Fibroblast of lung (primary cell): ENCODE measurements around the gene RAPH1. TPM values are rescaled to one million over a fixed set of nuclear protein-coding genes. Genes with fewer than 3 reads are reported as not detected.
A peak's percentile ranks its signal among the peaks of the same experiment; 100 is the strongest.
"Not testable (repeated sequence)": the region's sequence is repeated elsewhere in the genome, so short reads cannot be mapped to it uniquely, and the experiment has no call there.

Experiments
- DNase-seq, 2 donors: peaks; one replicate each; pipeline versions ENCODE4 v3.0.0 to v3.0.0-alpha.2; 2010; ENCODE audit warnings: low read depth in 2 of 2
- H2AFZ ChIP-seq: 2 replicates; pipeline ENCODE4 v1.5.1; 2012; ENCODE audit warnings: low read length, control low read depth, inconsistent platforms
- H3K27ac ChIP-seq: 2 replicates; pipeline ENCODE4 v1.5.1; 2011; ENCODE audit warnings: low read length, control low read depth; ENCODE audit not compliant: insufficient read depth
- H3K27me3 ChIP-seq: 2 replicates; pipeline ENCODE4 v1.5.1; 2011; ENCODE audit warnings: mild to moderate bottlenecking, low read length; ENCODE audit not compliant: control insufficient read depth, insufficient read depth
- H3K36me3 ChIP-seq: 2 replicates; pipeline ENCODE4 v1.5.1; 2011; ENCODE audit warnings: low read length; ENCODE audit not compliant: control insufficient read depth, insufficient read depth
- H3K4me1 ChIP-seq: 2 replicates; pipeline ENCODE4 v1.5.1; 2011; ENCODE audit warnings: low read length; ENCODE audit not compliant: control insufficient read depth, insufficient read depth; ENCODE audit errors: extremely low read depth
- H3K4me2 ChIP-seq: 2 replicates; pipeline ENCODE4 v1.5.1; 2011; ENCODE audit warnings: low read length, control low read depth; ENCODE audit not compliant: insufficient read depth; ENCODE audit errors: extremely low read depth
- H3K4me3 ChIP-seq, 4 experiments: fragments of 200-600 bp in 1 of 4; sonication (generic) in 1 of 4; replicated peaks in 1 of 4; 2 replicates each; pipeline ENCODE4 v1.5.1; 2011 to 2016; ENCODE audit warnings: low read length in 4 of 4, low read depth in 3 of 4, mild to moderate bottlenecking in 3 of 4, control low read depth in 2 of 4, inconsistent platforms in 1 of 4, mixed read lengths in 1 of 4; ENCODE audit not compliant: insufficient read depth in 1 of 4; ENCODE audit errors: control extremely low read depth in 1 of 4
- H3K79me2 ChIP-seq: 2 replicates; pipeline ENCODE4 v1.5.1; 2012; ENCODE audit warnings: mild to moderate bottlenecking, low read length, inconsistent platforms; ENCODE audit not compliant: control insufficient read depth, insufficient read depth
- H3K9ac ChIP-seq: 2 replicates; pipeline ENCODE4 v1.5.1; 2011; ENCODE audit warnings: mild to moderate bottlenecking, low read length, control low read depth; ENCODE audit not compliant: insufficient read depth
- H3K9me3 ChIP-seq: 2 replicates; pipeline ENCODE4 v1.5.1; 2012; ENCODE audit warnings: low read depth, low read length; ENCODE audit not compliant: control insufficient read depth, insufficient read depth
- H4K20me1 ChIP-seq: 2 replicates; pipeline ENCODE4 v1.5.1; 2011; ENCODE audit warnings: low read length; ENCODE audit not compliant: control insufficient read depth, insufficient read depth; ENCODE audit errors: extremely low read depth
- EZH2 ChIP-seq: IDR thresholded peaks from 2 replicates; pipeline ENCODE4 v1.5.1; 2012; ENCODE audit warnings: low read length, control low read depth, mild to moderate bottlenecking; ENCODE audit errors: missing control alignments
- polyA plus RNA-seq, 2 donors: library from polyadenylated mRNA; depleted of rRNA in 1 of 2; stranded (reverse) in 1 of 2; unstranded in 1 of 2; fragments of >200 nt; gene quantifications; 2 replicates each; pipeline ENCODE4 v1.2.1, GENCODE V29; 2011 to 2012; ENCODE audit warnings: missing spikeins in 1 of 2
- total RNA-seq: library from RNA; depleted of rRNA; stranded (reverse); fragments of >200 nt; gene quantifications from 2 replicates; pipeline ENCODE4 v1.2.1, GENCODE V29; 2014
- TF ChIP-seq, protein P1 (sequence below), 2 donors: IDR thresholded peaks in 1 of 2; conservative IDR thresholded peaks in 1 of 2; 1 replicate in 1 of 2; 2 replicates in 1 of 2; pipeline ENCODE4 v1.5.1; 2011 to 2012; ENCODE audit warnings: low read length in 2 of 2, control low read depth in 1 of 2, inconsistent platforms in 1 of 2, low read depth in 1 of 2, mild to moderate bottlenecking in 1 of 2

RAPH1 gene
- total and polyA plus RNA-seq, 2 donors (not counting 1 experiment from before 2014, with no cell fraction given), result 14.1 to 21.1 TPM

DNA sequence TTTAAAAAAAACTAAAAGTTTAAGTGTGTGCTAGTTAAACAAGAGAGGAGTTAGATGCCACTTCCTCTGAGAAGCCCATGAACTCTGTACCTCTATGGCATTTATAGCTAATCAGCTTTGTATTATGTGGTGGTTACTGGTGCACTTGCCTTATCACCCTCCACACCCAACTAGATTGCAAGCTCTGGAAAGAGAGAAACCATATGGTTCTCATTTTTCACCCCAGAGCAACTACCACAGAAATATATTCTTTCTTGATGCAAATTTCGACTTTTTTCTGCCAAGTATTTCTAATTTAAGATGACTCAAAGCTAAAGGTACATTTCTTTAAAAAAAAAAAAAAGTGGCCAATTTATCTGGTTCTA is 24.2 kb downstream of the RAPH1 start:
- DNase-seq, result peak; percentile 43 to 72
- no peak overlapping the region for H3K4me3 ChIP-seq
- H2AFZ ChIP-seq, result no peak overlapping the region
- peaks cover 48% of the 10 kb centered on the region for H3K79me2 ChIP-seq
- H3K36me3 ChIP-seq, result no peaks in the 10 kb centered on the region
- no peaks in the 10 kb centered on the region for H3K9me3 ChIP-seq
- no peaks in the 10 kb centered on the region for H4K20me1 ChIP-seq
- TF ChIP-seq, protein P1, sequence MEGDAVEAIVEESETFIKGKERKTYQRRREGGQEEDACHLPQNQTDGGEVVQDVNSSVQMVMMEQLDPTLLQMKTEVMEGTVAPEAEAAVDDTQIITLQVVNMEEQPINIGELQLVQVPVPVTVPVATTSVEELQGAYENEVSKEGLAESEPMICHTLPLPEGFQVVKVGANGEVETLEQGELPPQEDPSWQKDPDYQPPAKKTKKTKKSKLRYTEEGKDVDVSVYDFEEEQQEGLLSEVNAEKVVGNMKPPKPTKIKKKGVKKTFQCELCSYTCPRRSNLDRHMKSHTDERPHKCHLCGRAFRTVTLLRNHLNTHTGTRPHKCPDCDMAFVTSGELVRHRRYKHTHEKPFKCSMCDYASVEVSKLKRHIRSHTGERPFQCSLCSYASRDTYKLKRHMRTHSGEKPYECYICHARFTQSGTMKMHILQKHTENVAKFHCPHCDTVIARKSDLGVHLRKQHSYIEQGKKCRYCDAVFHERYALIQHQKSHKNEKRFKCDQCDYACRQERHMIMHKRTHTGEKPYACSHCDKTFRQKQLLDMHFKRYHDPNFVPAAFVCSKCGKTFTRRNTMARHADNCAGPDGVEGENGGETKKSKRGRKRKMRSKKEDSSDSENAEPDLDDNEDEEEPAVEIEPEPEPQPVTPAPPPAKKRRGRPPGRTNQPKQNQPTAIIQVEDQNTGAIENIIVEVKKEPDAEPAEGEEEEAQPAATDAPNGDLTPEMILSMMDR (conservative IDR thresholded peaks at IDR 0.05 in 1 of 2, IDR thresholded peaks at IDR 0.05 in 1 of 2; ENCODE audit: low read depth in 1 of 2, low read length in 2 of 2), result no peak
- TF ChIP-seq EZH2, result no peak
- no peak overlapping the region for H3K4me2 ChIP-seq
- no peak overlapping the region for H3K9ac ChIP-seq
- H3K27ac ChIP-seq, result no peak overlapping the region
- no peaks in the 10 kb centered on the region for H3K4me1 ChIP-seq
- H3K27me3 ChIP-seq, result no peaks in the 10 kb centered on the region

DNA sequence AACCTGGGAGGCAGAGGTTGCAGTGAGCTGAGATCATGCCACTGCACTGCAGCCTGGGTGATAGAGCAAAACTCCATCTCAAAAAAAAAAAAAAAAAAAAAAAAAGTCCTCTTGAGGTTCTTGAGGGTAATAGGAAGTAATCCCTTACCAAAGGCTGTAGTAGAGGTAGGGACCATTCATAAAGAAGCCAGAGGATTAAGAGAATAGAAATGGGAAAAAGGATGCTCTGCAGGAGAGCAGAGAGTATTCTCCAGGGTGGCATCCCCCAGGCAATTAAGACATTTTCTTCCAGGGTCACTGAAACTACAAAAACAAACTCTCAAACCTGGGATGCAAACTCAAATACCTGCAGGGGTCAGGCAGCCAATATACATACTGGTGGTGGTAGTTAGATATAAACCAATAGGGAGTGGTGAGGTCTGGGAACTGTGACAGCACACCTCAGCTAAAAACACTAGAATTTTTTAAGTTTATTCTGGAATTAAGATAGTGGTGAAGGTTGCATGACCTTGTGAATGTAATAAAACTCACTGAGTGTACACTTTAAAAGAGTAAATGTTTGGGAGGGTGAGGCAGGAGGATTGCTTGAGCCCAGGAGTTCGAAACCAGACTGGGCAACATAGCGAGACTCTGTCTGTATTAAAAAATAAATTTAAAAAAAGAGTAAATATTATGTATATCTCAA is 24.7 kb downstream of the RAPH1 start:
- Histone ChIP-seq H3K4me1 (no peaks in the 10 kb centered on the region), H3K79me2 (peaks cover 48% of the 10 kb centered on the region), H3K4me3 (no peak overlapping the region), H2AFZ (no peak overlapping the region), H3K27ac (no peak overlapping the region), H3K27me3 (no peaks in the 10 kb centered on the region), H3K9me3 (no peaks in the 10 kb centered on the region), H3K9ac (no peak overlapping the region), H3K4me2 (no peak overlapping the region), H4K20me1 (no peaks in the 10 kb centered on the region), H3K36me3 (no peaks in the 10 kb centered on the region)
- DNase-seq, result no peak
- TF ChIP-seq EZH2, result no peak
- TF ChIP-seq, protein P1 (conservative IDR thresholded peaks at IDR 0.05 in 1 of 2, IDR thresholded peaks at IDR 0.05 in 1 of 2; ENCODE audit: low read depth in 1 of 2, low read length in 2 of 2), result no peak

DNA sequence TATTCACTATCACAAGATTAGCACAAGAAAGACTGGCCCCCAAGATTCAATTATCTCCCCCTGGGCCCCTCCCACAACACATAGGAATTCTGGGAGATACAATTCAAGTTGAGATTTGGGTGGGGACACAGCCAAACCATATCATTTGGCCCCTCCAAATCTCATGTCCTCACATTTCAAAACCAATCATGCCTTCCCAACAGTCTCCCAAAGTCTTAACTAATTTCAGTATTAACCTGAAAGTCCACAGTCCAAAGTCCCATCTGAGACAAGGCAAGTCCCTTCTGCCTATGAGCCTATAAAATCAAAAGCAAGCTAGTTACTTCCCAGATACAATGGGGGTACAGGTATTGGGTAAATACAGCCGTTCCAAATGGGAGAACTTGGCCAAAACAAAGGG is 31.6 kb downstream of the RAPH1 start:
- not testable (repeated sequence) for H3K9me3 ChIP-seq, H2AFZ ChIP-seq, H3K9ac ChIP-seq, H3K4me1 ChIP-seq, H3K36me3 ChIP-seq, H3K4me3 ChIP-seq, H3K27me3 ChIP-seq, H3K4me2 ChIP-seq, DNase-seq, H3K27ac ChIP-seq, H4K20me1 ChIP-seq
- H3K79me2 ChIP-seq, result peaks cover 42% of the 10 kb centered on the region
